ENCODE data around the gene FOLR2.

Gene FOLR2

DNA sequence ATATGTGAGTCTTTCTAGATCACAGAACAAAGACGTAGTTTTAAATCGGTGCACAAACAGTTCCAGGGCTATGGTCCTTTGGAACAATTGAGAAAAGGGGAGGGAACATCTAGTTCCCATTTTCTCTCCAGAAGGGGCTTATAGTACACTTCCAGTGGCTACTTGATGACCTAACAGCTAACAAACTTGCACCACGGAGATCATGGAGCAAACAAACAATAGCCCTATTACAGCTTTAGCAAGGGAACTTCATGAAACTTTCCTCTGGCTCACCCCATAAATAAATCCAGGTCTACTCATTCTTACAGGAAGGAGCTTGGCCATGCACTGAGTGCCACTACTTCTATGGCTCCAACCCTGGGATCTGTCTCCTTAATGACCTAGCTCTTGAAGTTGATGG, 8.3 kb upstream of the FOLR2 start:
- DNase-seq, result no peak

DNA sequence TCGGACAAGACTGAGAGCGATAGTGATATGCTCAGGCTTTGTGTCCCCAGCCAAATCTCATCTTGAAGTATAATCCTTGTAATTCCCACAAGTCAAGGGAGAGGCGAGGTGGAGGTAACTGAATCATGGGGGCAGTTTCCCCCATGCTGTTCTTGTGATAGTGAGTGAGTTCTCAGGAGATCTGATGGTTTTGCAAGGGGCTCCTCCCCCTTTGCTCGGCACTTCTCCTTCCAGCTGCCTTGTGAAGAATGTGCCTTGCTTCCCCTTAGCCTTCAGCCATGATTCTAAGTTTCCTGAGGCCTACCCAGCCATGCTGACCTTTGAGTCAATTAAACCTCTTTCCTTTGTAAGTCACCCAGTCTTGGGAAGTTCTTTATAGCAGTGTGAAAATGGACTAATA, 7.5 kb upstream of the FOLR2 start:
- DNase-seq, result no peak

DNA sequence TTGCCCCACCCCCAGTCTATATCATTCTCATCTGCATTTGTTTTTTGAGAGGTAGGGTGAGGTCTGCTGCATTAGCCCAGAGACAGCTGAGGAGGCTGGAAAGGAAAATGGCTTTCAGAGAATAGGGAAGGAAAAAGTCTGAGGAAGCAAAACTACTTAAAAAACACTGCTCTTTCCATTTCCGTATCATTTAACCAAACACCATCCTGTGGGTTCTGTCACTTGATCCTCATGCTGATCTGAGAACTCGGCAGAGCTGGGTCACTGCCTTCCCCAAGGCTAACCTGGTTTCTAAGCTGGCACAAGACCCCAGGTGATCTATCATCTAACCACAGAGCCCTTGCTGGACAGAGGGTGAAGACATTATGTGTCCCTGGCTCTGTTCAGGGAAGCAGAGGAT, 1.2 kb downstream of the FOLR2 start:
- DNase-seq, result no peak

DNA sequence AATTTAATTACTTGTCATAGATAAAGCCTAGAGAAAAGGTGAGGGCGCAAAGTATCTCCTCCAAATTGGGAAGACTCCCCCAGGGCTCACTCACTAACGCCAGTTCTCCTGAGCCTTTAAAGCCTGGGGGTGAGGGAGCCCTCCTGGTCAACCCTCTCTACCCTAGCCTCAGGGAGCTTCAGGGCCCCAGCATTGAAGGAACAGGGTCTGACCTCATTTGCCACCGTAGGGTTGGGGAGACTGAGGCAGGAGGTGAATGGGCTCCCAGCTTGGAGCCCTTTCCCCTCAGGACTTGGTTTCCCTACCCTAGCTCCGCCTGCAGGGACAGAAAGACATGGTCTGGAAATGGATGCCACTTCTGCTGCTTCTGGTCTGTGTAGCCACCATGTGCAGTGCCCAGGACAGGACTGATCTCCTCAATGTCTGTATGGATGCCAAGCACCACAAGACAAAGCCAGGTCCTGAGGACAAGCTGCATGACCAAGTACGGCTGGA, 1.7 kb downstream of the FOLR2 start:
- DNase-seq, result no peak

DNA sequence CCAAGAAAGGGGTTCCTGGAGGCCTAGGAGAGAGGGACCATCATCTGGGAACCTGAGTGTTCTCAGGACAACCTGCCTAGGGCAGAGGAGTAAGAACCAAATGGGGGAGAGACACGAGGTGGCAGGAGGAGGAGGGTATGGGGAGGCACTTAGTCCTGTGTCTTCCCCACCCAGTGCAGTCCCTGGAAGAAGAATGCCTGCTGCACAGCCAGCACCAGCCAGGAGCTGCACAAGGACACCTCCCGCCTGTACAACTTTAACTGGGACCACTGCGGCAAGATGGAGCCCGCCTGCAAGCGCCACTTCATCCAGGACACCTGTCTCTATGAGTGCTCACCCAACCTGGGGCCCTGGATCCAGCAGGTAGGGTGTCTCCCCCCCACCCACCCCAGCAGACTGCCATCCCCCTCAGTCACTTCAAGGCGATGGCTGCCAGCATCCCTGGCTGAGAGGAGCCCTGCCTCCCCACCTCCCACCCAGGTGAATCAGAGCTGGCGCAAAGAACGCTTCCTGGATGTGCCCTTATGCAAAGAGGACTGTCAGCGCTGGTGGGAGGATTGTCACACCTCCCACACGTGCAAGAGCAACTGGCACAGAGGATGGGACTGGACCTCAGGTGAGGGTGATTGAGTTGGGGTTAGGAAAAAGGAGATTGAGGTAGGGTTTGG, 4.2 kb downstream of the FOLR2 start:
- DNase-seq, result no peak

DNA sequence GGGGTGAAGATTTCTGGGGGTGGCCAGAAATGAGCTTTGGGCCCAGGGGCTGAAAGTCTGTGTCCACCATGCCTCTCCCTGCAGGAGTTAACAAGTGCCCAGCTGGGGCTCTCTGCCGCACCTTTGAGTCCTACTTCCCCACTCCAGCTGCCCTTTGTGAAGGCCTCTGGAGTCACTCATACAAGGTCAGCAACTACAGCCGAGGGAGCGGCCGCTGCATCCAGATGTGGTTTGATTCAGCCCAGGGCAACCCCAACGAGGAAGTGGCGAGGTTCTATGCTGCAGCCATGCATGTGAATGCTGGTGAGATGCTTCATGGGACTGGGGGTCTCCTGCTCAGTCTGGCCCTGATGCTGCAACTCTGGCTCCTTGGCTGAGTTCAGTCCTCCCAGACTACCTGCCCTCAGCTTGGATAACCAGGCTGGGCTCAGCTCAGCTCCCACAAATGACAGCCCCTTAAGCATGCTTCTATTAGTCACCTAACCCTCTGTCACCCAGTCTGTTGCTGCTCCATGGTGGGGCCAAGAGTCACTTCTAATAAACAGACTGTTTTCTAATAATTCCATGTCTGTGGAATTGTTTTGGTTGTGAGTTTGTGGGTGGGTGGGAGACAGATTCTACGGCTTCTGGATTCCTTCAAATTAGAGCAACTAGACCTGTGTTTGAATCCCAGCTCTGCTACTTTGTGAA, 4.9 kb downstream of the FOLR2 start:
- no peak for DNase-seq

DNA sequence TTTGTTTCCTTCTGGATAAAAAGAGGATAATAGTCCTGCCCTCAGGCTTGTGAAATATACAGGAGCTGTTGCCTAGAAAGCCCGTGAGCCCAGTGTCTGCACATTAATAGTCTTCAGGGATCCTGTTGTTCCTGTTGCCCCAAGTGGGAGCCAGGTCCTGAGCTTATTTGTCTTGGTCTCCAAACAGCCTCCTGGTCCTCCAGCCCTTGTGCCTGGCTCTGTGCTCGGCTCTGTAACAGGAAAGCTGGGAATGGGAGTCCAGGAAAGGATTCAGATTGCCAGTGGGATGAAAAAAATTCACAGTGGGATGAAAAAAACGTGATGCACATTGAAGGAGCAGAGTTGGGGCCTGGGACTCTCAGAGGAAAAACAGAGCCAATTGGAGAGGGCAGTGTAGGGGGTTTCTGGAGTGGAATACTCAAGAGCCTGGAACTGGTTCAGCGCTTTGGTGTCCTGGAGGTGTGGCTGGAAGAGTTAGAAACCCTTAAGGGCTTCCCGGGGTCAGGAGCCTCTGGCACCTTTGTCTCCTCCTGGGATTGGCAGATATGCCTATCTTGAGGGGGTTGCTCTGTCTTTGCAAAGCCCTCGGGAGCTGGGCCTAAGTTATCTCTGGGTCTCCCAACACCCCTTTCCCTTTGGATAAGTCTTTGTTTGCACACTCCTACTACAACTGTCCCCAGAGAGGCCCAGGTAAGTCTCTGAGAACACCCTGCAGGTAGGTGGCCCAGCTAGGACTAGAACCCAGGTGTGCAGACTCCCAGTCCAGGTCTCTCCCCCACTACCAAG, 5.7 kb downstream of the FOLR2 start:
- no peak for DNase-seq

DNA sequence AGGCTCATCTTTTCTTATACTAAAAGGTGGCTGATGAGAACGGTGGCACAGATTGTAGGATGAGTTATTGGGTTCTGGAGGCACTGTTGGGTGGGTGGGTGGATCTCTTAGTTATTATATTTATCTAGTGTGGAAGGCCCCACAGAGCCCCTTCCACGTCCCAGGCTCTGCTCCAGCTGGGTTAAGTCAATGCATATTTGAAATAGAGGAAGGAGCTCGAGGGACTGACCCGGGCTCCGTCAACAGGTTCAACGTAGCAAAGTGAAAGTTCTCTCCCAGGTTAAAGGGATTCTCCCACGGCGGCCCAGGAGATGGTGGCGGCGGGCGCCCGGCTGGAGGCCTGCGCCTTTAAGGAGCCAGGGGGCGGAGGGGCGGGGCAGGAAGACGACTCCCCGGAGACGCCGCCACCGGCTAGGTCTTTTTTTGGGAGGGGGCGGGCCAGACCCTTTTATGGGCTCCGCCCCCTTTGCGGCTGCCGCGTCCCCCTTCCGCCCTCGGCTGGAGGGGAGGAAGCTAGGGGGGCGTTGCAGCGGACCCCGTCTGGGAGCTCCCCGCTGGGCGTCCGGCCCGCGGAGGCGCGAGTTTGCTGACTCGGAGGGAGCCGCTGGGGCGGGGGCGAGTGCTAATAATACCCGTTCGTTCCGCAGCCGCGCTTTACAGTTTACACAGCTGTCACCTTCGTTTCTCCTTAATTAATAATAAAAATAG, 6.5 kb downstream of the FOLR2 start:
- peak; percentile 95 for DNase-seq

DNA sequence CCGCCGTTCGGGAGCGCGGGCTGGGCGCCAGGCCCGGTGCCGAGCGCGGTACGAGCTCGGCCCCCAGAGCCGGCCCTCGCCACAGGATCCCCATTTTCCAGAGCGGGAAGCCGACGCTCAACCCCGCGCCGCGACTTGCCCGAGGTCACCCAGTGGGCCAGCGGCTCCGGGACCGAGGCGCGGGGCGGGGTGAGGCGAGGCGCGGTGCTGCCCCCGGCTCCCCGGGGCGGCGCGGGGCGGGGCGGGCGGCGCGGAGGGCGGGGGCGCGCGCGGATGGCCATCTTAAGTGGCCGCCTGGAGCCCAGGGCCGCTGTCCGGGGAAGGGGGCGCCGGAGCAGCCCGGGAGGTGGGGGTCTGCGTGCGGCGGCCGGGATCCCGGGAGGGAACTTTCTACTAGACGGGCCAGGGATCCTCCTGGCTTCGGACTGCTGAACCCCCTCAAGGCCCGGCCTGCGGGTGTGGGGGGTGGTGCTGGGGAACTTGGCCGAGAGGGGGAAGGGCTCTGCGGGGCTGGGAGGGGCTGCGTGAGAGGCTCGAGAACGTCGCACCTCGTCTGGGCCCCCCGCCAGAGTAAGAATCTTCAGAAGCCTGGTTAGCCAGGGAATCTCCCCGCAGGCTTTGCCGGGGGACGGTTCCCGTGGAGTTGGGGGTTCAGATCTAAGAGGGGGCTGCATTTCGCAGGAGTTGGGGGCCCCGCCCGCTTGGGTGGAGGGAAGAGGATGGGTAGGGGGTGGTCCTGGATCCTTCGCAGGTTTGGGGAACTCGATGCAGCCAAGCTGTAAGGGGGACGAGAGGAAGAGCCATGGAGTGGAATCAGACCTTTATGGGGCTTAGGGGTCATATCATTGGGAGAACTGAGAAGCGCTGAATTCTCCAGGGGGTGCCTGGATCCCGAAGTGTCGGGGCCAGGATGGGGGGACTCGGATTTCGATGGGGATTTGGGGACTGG, 7.3 kb downstream of the FOLR2 start:
- peak; percentile 74 for DNase-seq

DNA sequence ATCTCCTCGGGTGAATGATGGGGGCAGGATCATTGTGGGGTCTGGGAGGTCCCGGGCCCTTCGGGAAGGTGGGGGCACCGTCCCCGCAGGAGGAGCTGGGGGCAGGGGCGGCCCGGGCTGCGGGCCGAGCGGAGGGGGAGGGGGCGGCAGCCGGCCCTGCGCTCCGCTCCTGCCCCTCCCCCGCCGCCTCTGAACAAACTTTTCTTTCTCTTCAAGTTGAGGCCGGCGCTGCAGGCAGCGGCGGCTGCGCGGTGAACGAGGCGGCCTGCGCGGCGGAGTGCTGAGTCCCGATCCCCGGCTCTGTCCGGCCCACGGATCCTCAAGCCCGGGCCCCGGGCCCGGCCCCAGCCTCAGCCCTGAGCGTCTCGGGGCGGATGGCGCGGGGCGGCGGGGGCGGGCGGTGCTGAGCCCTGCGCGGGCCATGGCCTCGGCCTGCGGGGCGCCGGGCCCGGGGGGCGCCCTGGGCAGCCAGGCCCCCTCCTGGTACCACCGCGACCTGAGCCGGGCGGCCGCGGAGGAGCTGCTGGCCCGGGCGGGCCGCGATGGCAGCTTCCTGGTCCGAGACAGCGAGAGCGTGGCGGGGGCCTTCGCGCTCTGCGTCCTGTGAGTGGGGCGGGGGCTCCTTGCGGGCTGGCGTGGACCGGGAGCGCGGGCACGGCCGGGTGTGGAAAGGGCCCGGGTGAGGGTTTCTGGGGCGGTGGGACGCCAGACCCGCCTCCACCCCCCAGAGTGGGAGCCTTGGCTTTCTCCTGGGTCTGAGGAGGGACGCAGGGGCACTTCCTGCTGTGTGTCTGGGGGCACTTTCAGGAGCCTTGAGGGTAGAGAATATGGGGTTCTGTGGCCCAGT, 8.2 kb downstream of the FOLR2 start, which contains the start of gene INPPL1:
Gene INPPL1 (plus strand): TSS at position 204 of the 847 bp plus-strand sequence. CDS start 218 bp downstream, at position 422.
- peak; percentile 46 for DNase-seq

DNA sequence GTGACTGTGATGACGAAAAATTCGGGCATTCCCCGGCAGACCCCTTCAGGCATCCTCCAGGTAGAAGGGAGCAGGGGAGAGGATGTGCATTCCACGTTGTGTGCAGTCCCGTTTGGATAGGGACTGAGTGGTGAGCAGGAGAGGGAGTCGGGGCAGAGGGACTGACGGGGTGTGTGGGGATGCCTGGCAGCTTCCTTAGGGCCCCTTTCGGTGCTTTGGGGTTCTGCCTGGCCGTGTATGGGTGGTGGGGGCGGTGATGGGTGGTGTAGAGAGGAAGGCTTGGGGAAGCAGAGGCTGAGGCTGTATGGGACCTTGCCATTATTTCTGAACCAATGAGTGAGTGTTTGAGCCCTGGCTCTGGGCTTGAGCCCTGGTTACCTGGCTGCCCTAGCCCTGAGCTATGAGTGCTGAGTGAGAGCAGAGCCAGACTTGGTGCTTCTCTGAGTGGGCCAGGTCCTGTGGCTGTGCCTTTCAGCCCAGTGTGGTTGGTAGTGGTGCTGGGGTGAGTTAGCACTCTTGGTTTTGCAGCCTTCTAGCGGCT, 8.9 kb downstream of the FOLR2 start:
- no peak for DNase-seq

DNA sequence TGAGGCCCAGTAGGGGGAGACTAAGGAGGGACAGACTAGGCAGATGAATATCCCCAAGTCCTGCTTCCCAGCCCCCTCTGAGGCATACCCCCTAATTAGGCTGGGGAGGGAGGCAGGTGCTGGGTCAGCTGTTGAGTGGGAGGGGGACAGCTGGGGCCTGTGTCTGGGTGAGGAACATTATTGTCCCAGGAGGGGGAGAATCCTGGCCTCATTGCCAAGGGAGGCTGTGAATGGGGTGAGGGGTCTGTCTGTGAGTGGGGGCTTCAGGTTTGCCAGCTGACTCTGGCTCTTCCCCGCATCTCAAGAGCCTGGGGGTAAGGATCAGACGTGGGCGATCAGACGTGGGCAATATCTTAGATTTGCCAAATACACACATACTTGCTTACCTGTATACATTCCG, 10.1 kb downstream of the FOLR2 start:
- no peak for DNase-seq

DNA sequence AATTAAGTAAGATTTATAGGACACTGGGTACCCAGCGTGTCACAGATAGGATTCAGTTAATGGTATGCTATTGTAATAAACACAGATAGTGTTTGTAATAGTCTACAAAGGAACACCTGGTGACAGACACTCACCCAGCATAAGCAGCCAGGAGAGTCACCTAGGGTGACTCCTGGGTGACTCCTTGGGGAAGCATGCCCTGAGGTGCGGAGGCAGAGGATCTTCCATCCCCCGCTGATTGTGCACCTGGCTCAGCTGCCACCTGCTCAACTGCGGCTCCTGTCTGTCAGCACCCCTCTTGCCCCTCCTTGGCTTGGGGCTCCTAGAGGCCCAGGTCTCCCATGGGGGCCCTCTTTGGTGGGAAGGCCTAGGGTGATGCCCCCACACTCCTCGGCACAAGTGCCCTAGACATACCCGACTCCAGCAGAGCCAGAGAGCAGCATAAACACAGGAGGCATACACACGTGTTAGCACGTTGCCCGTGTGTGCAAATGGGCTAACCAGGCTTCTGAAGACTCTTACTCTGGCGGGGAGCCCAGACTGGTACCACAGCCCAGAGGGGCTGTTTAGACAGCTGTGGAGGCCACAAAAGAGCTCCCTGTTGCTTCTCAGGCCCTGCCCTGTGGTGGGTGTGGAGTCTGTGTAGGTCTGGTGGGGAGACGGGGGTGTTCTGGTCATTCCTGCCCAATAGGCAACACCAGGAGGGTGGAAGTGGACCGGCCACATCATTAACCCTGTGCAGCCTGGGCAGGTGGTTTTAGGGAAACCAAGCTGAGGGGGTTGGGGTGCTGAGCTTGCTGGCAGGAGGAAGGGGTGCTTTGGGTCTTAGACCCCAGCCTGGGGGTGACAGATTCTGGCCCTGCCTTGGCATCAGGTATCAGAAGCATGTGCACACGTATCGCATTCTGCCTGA, 11.0 kb downstream of the FOLR2 start:
- peak; percentile 54 for DNase-seq

DNA sequence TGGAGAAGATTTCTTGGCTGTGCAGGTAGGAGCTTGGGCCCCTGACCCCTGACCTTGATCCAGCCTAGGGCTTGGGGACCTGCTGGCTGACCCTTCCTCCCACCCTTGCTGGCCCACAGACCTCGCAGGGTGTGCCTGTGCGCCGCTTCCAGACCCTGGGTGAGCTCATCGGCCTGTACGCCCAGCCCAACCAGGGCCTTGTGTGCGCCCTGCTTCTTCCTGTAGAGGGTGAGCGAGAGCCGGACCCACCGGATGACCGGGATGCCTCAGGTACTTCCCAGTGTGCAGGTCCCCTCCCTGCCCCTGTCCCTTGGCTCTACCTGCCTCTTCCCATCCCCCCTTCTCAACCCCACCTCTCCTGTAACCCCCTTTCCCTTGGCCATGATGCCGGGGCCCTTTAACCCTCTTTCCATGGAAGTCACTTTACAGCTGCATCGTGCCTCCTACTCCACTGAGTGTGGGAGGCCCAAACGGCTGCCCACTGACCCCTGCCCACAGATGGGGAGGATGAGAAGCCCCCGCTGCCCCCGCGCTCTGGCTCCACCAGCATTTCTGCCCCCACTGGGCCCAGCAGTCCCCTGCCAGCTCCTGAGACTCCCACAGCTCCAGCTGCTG, 11.7 kb downstream of the FOLR2 start:
- no peak for DNase-seq

DNA sequence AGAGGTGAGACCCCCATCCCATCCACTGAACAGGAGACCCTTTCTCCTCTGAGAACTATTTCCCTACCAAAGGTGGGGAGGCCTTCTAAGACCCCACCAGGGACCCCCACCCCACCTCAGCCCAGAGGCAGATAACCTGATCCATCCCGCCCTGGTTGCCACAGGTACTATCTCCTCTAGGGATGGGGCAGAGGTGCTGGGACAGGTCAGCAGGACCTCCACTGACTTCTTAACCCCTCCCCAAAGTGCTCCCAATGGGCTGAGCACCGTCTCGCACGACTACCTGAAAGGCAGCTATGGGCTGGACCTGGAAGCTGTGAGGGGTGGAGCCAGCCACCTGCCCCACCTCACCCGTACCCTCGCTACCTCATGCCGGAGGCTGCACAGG, 12.2 kb downstream of the FOLR2 start:
- DNase-seq, result no peak

DNA sequence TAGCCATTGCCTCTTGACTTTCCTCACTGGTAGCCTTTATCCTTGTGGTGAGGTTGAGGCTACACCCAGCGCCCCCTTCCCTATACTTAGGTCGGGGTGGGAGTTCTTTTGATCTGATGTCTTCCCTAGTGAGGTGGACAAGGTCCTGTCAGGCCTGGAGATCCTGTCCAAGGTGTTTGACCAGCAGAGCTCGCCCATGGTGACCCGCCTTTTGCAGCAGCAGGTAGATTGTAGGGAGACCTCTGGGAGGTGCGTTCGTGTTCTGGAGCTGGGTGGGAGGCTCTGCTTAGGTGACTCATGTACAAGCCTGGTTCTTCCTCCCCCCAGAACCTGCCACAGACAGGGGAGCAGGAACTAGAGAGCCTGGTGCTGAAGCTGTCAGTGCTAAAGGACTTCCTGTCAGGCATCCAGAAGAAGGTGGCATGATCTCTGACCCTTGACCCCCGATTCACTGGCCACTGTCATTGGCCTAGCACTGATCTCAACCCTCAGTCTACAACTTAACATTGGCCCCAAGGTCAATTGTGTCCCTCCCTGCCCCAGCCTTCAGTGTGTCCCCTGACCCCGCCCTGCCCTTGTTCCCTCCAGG, 12.8 kb downstream of the FOLR2 start:
- DNase-seq, result no peak

DNA sequence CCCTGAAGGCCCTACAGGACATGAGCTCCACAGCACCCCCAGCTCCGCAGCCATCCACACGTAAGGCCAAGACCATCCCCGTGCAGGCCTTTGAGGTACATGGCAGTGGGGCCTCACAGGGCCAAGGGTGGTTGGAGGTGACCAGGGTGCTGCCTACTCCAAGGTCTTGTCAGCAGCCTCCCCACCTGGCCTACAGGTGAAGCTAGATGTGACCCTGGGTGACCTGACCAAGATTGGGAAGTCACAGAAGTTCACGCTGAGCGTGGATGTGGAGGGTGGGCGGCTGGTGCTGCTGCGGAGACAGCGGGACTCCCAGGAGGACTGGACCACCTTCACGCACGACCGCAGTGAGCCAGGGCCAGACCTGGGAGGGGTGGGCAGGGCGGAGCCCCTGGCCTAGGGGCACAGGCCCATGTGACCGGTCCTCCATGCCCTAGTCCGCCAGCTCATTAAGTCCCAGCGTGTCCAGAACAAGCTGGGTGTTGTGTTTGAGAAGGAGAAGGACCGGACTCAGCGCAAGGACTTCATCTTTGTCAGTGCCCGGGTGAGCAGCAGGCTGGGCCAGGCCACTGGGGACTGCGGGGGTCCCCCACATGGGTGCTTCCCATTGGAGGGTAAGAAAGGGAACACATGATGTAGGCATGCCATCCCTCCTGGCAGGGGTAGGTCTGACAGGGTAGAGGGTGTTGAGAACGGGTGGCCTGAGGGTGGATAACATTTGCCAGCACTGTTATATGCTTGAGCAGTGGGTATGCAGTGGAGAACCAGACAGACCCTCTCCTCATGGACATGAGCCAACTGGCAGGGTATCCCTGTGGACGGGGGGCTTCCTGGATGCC, 13.6 kb downstream of the FOLR2 start:
- no peak for DNase-seq
